ENCODE measurements around the gene DLG2. TPM values are rescaled to one million over a fixed set of nuclear protein-coding genes. Genes with fewer than 3 reads are reported as not detected.

DLG2 gene
- total and polyA plus RNA-seq, 4 experiments from 2014 or later: 0.78 to 2.7 (median 1.9) TPM

DNA sequence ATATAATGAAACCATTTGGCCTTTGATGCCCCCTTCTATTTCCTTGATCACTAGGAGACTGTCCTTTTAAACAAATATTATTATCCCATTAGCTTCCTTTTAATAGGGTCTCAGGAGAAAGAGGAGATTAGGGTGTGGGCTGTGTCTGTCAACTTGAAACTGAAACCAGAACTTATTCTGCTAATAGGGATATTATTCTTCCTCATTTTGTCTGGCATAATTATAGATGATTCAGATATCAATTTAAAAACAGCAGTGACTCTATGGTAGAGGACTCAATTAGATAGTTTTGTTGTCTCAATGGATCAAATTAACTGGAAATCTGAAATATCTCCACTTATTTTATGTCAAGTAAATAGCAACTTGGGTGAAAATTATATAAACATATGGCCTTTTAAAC, 1756.1 kb downstream of the DLG2 start:
- no peak overlapping the region for H3K27ac ChIP-seq (ENCODE audit: low read depth, low read length)
- H3K27ac Mint-ChIP-seq: no peak overlapping the region
- H3K9me3 ChIP-seq (ENCODE audit: control insufficient read depth in 1 of 2, low read length in 2 of 2): no peaks in the 10 kb centered on the region
- H3K9me3 Mint-ChIP-seq: peaks cover 0 to 6% (median 0%) of the 10 kb centered on the region in 8 donors
- intact Hi-C loops (cut with micrococcal nuclease): no loop called here
- POLR2A ChIA-PET (ENCODE audit: partially characterized antibody): no interaction called here
- peaks cover 0 to 2% of the 10 kb centered on the region in 2 donors for H3K27me3 Mint-ChIP-seq
- no peak overlapping the region for H3K4me3 Mint-ChIP-seq
- no peaks in the 10 kb centered on the region for H3K4me1 Mint-ChIP-seq
- no peaks in the 10 kb centered on the region for H3K27me3 ChIP-seq (ENCODE audit: insufficient read depth, low read length)
- CTCF ChIA-PET (ENCODE audit: partially characterized antibody): no interaction called here
- no peaks in the 10 kb centered on the region for H3K36me3 ChIP-seq (ENCODE audit: insufficient read depth, low read length)
- no peaks in the 10 kb centered on the region for H3K4me1 ChIP-seq (ENCODE audit: insufficient read depth, low read length)
- no peak for DNase-seq
- no peak overlapping the region for H3K4me3 ChIP-seq (ENCODE audit: low read length in 2 of 2)
- H3K36me3 Mint-ChIP-seq: no peaks in the 10 kb centered on the region

- ChIA-PET POLR2A (ENCODE audit: partially characterized antibody) (no interaction called here), CTCF (ENCODE audit: partially characterized antibody) (no interaction called here)
- no peak overlapping the region for H3K27ac ChIP-seq (ENCODE audit: low read depth, low read length)
- H3K9me3 ChIP-seq (ENCODE audit: control insufficient read depth in 1 of 2, low read length in 2 of 2): no peaks in the 10 kb centered on the region
- no peaks in the 10 kb centered on the region for H3K4me1 ChIP-seq (ENCODE audit: insufficient read depth, low read length)
- Mint-ChIP-seq H3K27ac (no peak overlapping the region), H3K36me3 (no peaks in the 10 kb centered on the region), H3K4me3 (no peak overlapping the region), H3K27me3 (no peaks in the 10 kb centered on the region), H3K4me1 (no peaks in the 10 kb centered on the region), H3K9me3 (peaks cover 0 to 4% (median 0%) of the 10 kb centered on the region in 8 donors)
- DNase-seq: no peak
- no peaks in the 10 kb centered on the region for H3K36me3 ChIP-seq (ENCODE audit: insufficient read depth, low read length)
- intact Hi-C loops (cut with micrococcal nuclease): no loop called here
- H3K27me3 ChIP-seq (ENCODE audit: insufficient read depth, low read length): no peaks in the 10 kb centered on the region
- no peak overlapping the region for H3K4me3 ChIP-seq (ENCODE audit: low read length in 2 of 2)
Measured at GRCh38 chr11:83866655-83867054, 1760.5 kb downstream of the DLG2 start.

DNA sequence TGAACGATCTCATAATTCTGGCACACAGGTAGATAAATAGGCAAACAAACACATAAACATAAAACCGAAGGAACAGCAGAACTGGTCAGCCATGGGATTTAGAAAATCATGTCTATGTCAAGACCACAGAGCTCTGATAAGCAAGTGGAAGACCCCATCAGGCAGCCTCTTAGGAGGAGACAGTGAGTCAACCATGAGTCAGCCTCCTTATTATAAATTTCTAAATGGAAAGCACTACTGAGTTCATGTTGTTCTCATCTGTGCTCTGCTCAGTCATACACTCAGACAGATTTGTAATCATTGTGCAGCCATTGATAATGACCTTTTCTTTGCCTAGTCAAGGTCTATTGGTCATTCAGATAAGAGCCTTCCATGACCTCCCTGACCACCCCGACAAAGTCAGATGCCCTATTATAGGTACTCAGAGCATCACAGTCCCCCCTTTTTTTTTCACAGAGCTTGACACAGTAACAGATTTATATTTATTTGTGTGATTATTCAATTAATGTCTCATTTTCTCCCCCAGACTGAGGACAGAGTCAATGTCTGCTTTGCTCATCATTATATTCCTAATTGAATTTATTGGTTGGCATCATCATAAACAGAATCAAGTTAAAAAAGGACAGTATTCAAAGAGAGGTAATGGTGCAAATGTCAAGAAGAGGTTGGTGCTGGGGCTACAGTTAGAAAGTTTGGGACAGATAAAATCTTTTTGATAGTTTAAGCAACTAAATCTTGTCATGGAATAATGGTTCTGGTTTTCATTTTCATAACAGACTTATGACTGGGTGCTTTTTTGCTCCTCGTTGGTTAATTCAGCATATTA, 1761.3 kb downstream of the DLG2 start:
- no peak overlapping the region for H3K27ac ChIP-seq (ENCODE audit: low read depth, low read length)
- intact Hi-C loops (cut with micrococcal nuclease): no loop called here
- H3K9me3 ChIP-seq (ENCODE audit: control insufficient read depth in 1 of 2, low read length in 2 of 2): no peaks in the 10 kb centered on the region
- no peak overlapping the region for H3K4me3 Mint-ChIP-seq
- H3K4me1 Mint-ChIP-seq: no peaks in the 10 kb centered on the region
- DNase-seq: no peak
- POLR2A ChIA-PET (ENCODE audit: partially characterized antibody): no interaction called here
- CTCF ChIA-PET (ENCODE audit: partially characterized antibody): no interaction called here
- H3K4me3 ChIP-seq (ENCODE audit: low read length in 2 of 2): no peak overlapping the region
- H3K27me3 ChIP-seq (ENCODE audit: insufficient read depth, low read length): no peaks in the 10 kb centered on the region
- H3K36me3 ChIP-seq (ENCODE audit: insufficient read depth, low read length): no peaks in the 10 kb centered on the region
- peaks cover 0 to 7% (median 3%) of the 10 kb centered on the region in 8 donors for H3K9me3 Mint-ChIP-seq
- H3K4me1 ChIP-seq (ENCODE audit: insufficient read depth, low read length): no peaks in the 10 kb centered on the region
- no peaks in the 10 kb centered on the region for H3K36me3 Mint-ChIP-seq
- H3K27ac Mint-ChIP-seq: no peak overlapping the region
- peaks cover 0 to 2% of the 10 kb centered on the region in 2 donors for H3K27me3 Mint-ChIP-seq

GRCh38 chr11:83864412-83865057, 1762.6 kb downstream of the DLG2 start:
- Mint-ChIP-seq H3K9me3 (peaks cover 0 to 10% (median 5%) of the 10 kb centered on the region in 8 donors), H3K4me3 (no peak overlapping the region), H3K27me3 (peaks cover 0 to 2% of the 10 kb centered on the region in 2 donors), H3K27ac (peak overlapping the region in 1 of 7 donors; percentile 69), H3K36me3 (no peaks in the 10 kb centered on the region), H3K4me1 (no peaks in the 10 kb centered on the region)
- no peak for DNase-seq
- no peaks in the 10 kb centered on the region for H3K4me1 ChIP-seq (ENCODE audit: insufficient read depth, low read length)
- POLR2A ChIA-PET (ENCODE audit: partially characterized antibody): no interaction called here
- H3K27me3 ChIP-seq (ENCODE audit: insufficient read depth, low read length): no peaks in the 10 kb centered on the region
- CTCF ChIA-PET (ENCODE audit: partially characterized antibody): no interaction called here
- intact Hi-C loops (cut with micrococcal nuclease): no loop called here
- no peak overlapping the region for H3K4me3 ChIP-seq (ENCODE audit: low read length in 2 of 2)
- no peaks in the 10 kb centered on the region for H3K36me3 ChIP-seq (ENCODE audit: insufficient read depth, low read length)
- H3K9me3 ChIP-seq (ENCODE audit: control insufficient read depth in 1 of 2, low read length in 2 of 2): no peaks in the 10 kb centered on the region
- H3K27ac ChIP-seq (ENCODE audit: low read depth, low read length): no peak overlapping the region

DNA sequence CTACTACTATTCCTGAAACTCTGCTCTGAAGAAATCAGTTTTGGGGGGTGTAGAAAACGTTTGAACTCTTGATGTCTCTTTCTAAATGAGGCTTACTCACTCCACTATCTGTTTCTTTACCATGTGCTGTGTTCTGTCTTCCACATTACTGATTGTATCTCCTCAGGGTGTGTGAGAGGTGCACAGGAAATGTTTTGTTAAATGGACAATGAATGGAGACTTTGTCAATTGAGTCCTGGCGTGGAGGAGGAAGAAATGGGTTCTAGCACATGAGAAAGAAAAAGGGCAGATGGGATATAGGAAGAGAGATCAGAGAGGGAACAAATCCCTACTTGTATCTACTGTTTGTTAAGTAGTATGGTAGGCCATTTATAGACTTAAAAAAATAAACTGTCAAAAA, 1763.9 kb downstream of the DLG2 start:
- ChIA-PET CTCF (ENCODE audit: partially characterized antibody) (no interaction called here), POLR2A (ENCODE audit: partially characterized antibody) (no interaction called here)
- Histone ChIP-seq H3K27ac (ENCODE audit: low read depth, low read length) (no peak overlapping the region), H3K9me3 (ENCODE audit: control insufficient read depth in 1 of 2, low read length in 2 of 2) (no peaks in the 10 kb centered on the region), H3K27me3 (ENCODE audit: insufficient read depth, low read length) (no peaks in the 10 kb centered on the region), H3K4me1 (ENCODE audit: insufficient read depth, low read length) (no peaks in the 10 kb centered on the region), H3K36me3 (ENCODE audit: insufficient read depth, low read length) (no peaks in the 10 kb centered on the region), H3K4me3 (ENCODE audit: low read length in 2 of 2) (no peak overlapping the region)
- Mint-ChIP-seq H3K27me3 (peaks cover 0 to 2% of the 10 kb centered on the region in 2 donors), H3K27ac (no peak overlapping the region), H3K4me1 (no peaks in the 10 kb centered on the region), H3K36me3 (no peaks in the 10 kb centered on the region), H3K9me3 (peaks cover 0 to 19% (median 9%) of the 10 kb centered on the region in 8 donors), H3K4me3 (no peak overlapping the region)
- no peak for DNase-seq
- intact Hi-C loops (cut with micrococcal nuclease): no loop called here

DNA sequence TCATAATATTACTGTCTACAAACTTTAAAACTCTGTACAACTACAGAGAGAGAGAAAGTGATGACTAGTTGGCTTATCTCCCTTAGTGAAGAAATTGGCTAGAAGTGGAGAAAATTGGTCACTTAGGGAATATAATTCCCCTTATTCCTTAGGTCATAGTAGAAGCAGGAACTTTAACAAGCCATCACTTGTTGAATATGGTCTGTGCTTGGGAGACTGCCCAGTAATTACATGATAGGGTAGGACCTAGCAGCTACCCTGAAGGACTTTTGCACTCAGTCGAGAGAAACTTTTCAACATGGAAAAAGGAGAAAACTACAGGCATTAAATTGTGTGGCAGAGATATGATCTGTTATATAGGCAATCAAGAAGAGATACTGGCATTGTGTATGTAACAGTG, 1764.5 kb downstream of the DLG2 start:
- H3K4me3 ChIP-seq (ENCODE audit: low read length in 2 of 2): no peak overlapping the region
- Mint-ChIP-seq H3K27me3 (peaks cover 0 to 2% of the 10 kb centered on the region in 2 donors), H3K4me3 (no peak overlapping the region), H3K9me3 (peaks cover 0 to 20% (median 9%) of the 10 kb centered on the region in 8 donors), H3K4me1 (no peaks in the 10 kb centered on the region), H3K27ac (no peak overlapping the region), H3K36me3 (no peaks in the 10 kb centered on the region)
- DNase-seq: no peak
- POLR2A ChIA-PET (ENCODE audit: partially characterized antibody): no interaction called here
- no peaks in the 10 kb centered on the region for H3K4me1 ChIP-seq (ENCODE audit: insufficient read depth, low read length)
- intact Hi-C loops (cut with micrococcal nuclease): no loop called here
- no peaks in the 10 kb centered on the region for H3K9me3 ChIP-seq (ENCODE audit: control insufficient read depth in 1 of 2, low read length in 2 of 2)
- CTCF ChIA-PET (ENCODE audit: partially characterized antibody): no interaction called here
- H3K27ac ChIP-seq (ENCODE audit: low read depth, low read length): no peak overlapping the region
- no peaks in the 10 kb centered on the region for H3K36me3 ChIP-seq (ENCODE audit: insufficient read depth, low read length)
- no peaks in the 10 kb centered on the region for H3K27me3 ChIP-seq (ENCODE audit: insufficient read depth, low read length)

DNA sequence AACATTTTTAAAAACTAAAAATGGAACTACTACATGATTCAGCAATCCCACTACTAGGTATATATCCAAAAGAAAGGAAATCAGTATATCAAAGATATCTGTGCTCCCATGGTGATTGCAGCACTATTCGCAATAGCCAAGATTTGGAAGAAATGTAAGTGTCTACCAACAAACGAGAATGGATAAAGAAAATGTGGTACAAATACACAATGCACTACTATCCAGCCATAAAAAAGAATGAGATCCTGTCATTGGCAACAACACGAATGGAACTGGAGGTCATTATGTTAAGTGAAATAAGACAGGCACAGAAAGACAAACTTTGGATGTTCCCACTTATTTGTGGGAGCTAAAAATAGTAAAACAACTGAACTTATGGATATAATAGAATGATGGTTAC, 1765.1 kb downstream of the DLG2 start:
- Histone ChIP-seq H3K9me3 (ENCODE audit: control insufficient read depth in 1 of 2, low read length in 2 of 2) (no peaks in the 10 kb centered on the region), H3K36me3 (ENCODE audit: insufficient read depth, low read length) (no peaks in the 10 kb centered on the region), H3K4me3 (ENCODE audit: low read length in 2 of 2) (no peak overlapping the region), H3K27me3 (ENCODE audit: insufficient read depth, low read length) (no peaks in the 10 kb centered on the region), H3K4me1 (ENCODE audit: insufficient read depth, low read length) (no peaks in the 10 kb centered on the region), H3K27ac (ENCODE audit: low read depth, low read length) (no peak overlapping the region)
- Mint-ChIP-seq H3K4me3 (no peak overlapping the region), H3K4me1 (no peaks in the 10 kb centered on the region), H3K9me3 (peaks cover 0 to 26% (median 9%) of the 10 kb centered on the region in 8 donors), H3K27me3 (peaks cover 0 to 2% of the 10 kb centered on the region in 2 donors), H3K36me3 (no peaks in the 10 kb centered on the region), H3K27ac (no peak overlapping the region)
- POLR2A ChIA-PET (ENCODE audit: partially characterized antibody): no interaction called here
- CTCF ChIA-PET (ENCODE audit: partially characterized antibody): no interaction called here
- intact Hi-C loops (cut with micrococcal nuclease): no loop called here
- no peak for DNase-seq

Measured in CD4-positive, alpha-beta memory T cell (primary cell).